ENCODE results near the gene UBE2G1.

GRCh38 chr17:4333041-4333440 is 33.4 kb downstream of the UBE2G1 start:
- TF ChIP-seq CTCF (IDR thresholded peaks at IDR 0.05; ENCODE audit: borderline replicate concordance, extremely low read depth, low read length, poor library complexity, severe bottlenecking) (no peak), EZH2 (IDR thresholded peaks at IDR 0.05; ENCODE audit: borderline replicate concordance, low read depth, low read length, severe bottlenecking) (no peak)

Measured in DND-41 (cell line).